ENCODE data around the gene FYN. TPM values are rescaled to one million over a fixed set of nuclear protein-coding genes. Genes with fewer than 3 reads are reported as not detected.

FYN gene
- total RNA-seq, 4 donors from 2014 or later, result 56.3 to 96.4 (median 81.8) TPM

GRCh38 chr6:111808493-111808892 is 64.8 kb downstream of the FYN start:
- no peak overlapping the region for H3K4me3 ChIP-seq (ENCODE audit: low read depth, poor library complexity, severe bottlenecking)
- intact Hi-C loops (cut with DNase I; ENCODE audit: low total_unique reads), result no loop called here
- DNase-seq (ENCODE audit: low spot score in 2 of 2), result no peak
- 94% methylated on average over 5 of the region's 5 CpGs for WGBS, 2 donors
- TF ChIP-seq CTCF (IDR thresholded peaks at IDR 0.05) (no peak), POLR2A (IDR thresholded peaks at IDR 0.05) (no peak)

GRCh38 chr6:111806561-111807497 is 66.4 kb downstream of the FYN start:
- TF ChIP-seq POLR2A (IDR thresholded peaks at IDR 0.05), result no peak
- no peak for TF ChIP-seq CTCF (IDR thresholded peaks at IDR 0.05)
- 90 to 91% methylated on average over 9 of the region's 9 CpGs for WGBS, 2 donors
- no peak overlapping the region for H3K4me3 ChIP-seq (ENCODE audit: low read depth, poor library complexity, severe bottlenecking)
- no peak for DNase-seq (ENCODE audit: low spot score in 2 of 2)
- intact Hi-C loops (cut with DNase I; ENCODE audit: low total_unique reads), result no loop called here

GRCh38 chr6:111806165-111806547 is 67.1 kb downstream of the FYN start:
- TF ChIP-seq POLR2A (IDR thresholded peaks at IDR 0.05) (no peak), CTCF (IDR thresholded peaks at IDR 0.05) (no peak)
- WGBS, 2 donors, result 80 to 82% methylated on average over 5 of the region's 5 CpGs

GRCh38 chr6:111805511-111806164 is 67.6 kb downstream of the FYN start:
- TF ChIP-seq CTCF (IDR thresholded peaks at IDR 0.05), result no peak
- 75 to 79% methylated on average over 7 of the region's 7 CpGs for WGBS, 2 donors
- intact Hi-C loops (cut with DNase I; ENCODE audit: low total_unique reads), result no loop called here

More at GRCh38 chr6:111806165-111806547, 67.1 kb downstream of the FYN start:
- intact Hi-C loops (cut with DNase I; ENCODE audit: low total_unique reads), result no loop called here
- H3K4me3 ChIP-seq (ENCODE audit: low read depth, poor library complexity, severe bottlenecking), result no peak overlapping the region
- no peak for DNase-seq (ENCODE audit: low spot score in 2 of 2)

GRCh38 chr6:111804627-111805235 is 68.5 kb downstream of the FYN start:
- no peak overlapping the region for H3K4me3 ChIP-seq (ENCODE audit: low read depth, poor library complexity, severe bottlenecking)
- intact Hi-C loops (cut with DNase I; ENCODE audit: low total_unique reads), result no loop called here
- TF ChIP-seq CTCF (IDR thresholded peaks at IDR 0.05), result no peak
- no peak for TF ChIP-seq POLR2A (IDR thresholded peaks at IDR 0.05)
- no peak for DNase-seq (ENCODE audit: low spot score in 2 of 2)
- 65 to 70% methylated on average over 8 of the region's 8 CpGs for WGBS, 2 donors

More at GRCh38 chr6:111805511-111806164, 67.6 kb downstream of the FYN start:
- no peak for DNase-seq (ENCODE audit: low spot score in 2 of 2)
- H3K4me3 ChIP-seq (ENCODE audit: low read depth, poor library complexity, severe bottlenecking), result no peak overlapping the region
